ENCODE results near the gene SSBP4. TPM values are rescaled to one million over a fixed set of nuclear protein-coding genes. Genes with fewer than 3 reads are reported as not detected.

Gene SSBP4
- total RNA-seq, 4 donors from 2014 or later, result 23.7 to 48.1 (median 26.1) TPM

DNA sequence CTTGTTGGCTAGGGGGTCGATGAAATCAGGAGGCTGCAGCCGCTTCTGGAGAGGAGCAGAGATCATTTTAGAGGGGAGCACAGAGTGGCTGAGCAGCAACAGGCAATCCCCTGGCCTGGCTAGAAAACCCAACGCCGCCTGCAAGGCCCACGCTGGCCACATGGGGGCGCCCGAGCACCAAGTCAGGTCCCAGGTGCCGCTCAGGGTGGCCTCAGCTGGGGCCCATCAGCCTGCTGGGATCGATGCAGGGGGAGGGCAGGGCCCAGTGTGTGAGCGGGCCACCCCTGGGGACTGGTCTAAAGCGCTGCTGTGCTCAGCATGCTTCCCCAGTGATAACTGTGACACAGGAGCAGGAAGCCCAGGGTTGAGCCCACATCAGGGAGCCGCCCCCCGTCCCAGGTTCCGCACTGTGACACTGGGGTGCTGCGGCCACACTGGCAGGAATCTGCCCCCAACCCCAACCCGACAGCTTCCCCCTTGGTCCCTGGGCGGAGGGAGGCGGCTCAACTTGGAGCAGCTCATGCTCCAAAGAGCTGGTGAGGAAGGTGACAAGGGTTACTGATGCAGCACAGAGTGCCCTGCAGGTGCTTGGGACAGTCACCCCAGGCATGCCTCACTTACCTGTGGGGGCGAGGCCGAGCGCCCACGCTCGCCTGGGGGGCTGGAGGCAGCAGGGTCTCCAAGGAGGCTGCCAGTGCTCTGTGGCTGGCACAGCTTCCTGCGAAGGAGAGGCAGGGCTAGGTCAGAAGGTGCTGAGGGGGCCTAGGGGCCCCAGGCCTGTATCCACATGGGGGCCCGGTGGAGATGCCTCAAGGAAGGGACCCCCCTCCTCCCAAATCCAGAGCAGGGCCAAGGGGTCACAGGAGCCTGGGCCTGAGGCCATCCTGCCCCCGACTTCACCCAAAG lies 32.0 kb downstream of the SSBP4 start:
- Histone ChIP-seq H3K36me3 (peaks cover 32 to 91% (median 42%) of the 10 kb centered on the region in 3 donors), H3K27ac (peak overlapping the region in 1 of 4 donors; percentile 18)

DNA sequence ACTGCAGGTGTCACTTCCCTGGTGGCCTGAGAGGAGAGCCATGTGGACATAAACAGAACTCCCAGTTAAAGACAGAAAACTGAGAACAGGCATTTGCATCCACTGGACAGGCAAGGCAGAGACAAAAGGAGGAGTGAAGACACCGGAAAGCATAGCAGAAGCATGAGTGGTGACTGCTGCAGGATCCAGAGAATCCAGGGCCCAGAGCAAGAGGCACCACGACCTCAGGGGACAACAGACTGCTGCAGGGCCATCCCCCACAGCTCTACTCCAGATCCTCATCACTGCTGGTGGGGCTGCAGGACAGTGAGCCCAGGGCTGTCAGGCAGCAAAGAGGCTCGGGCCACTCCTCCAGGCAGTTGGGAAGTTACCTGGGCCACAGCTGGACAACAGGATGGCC lies 33.2 kb downstream of the SSBP4 start:
- intact Hi-C loops (cut with DNase I), result no loop called here
- no peak for DNase-seq
- no peaks in the 10 kb centered on the region for H3K27me3 ChIP-seq
- no peaks in the 10 kb centered on the region for H3K9me3 ChIP-seq
- TF ChIP-seq, protein P1, sequence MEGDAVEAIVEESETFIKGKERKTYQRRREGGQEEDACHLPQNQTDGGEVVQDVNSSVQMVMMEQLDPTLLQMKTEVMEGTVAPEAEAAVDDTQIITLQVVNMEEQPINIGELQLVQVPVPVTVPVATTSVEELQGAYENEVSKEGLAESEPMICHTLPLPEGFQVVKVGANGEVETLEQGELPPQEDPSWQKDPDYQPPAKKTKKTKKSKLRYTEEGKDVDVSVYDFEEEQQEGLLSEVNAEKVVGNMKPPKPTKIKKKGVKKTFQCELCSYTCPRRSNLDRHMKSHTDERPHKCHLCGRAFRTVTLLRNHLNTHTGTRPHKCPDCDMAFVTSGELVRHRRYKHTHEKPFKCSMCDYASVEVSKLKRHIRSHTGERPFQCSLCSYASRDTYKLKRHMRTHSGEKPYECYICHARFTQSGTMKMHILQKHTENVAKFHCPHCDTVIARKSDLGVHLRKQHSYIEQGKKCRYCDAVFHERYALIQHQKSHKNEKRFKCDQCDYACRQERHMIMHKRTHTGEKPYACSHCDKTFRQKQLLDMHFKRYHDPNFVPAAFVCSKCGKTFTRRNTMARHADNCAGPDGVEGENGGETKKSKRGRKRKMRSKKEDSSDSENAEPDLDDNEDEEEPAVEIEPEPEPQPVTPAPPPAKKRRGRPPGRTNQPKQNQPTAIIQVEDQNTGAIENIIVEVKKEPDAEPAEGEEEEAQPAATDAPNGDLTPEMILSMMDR (IDR thresholded peaks at IDR 0.05), result no peak
- no peak for TF ChIP-seq POLR2A (IDR thresholded peaks at IDR 0.05)
- no peak overlapping the region for H3K27ac ChIP-seq
- peaks cover 26 to 91% (median 30%) of the 10 kb centered on the region in 3 donors for H3K36me3 ChIP-seq
- peaks cover 6 to 30% (median 8%) of the 10 kb centered on the region in 3 donors for H3K4me1 ChIP-seq
- WGBS, 2 donors, result 81 to 90% methylated on average over 2 of the region's 3 CpGs
- H3K4me3 ChIP-seq, result no peak overlapping the region

More for the DNA sequence above, 32.0 kb downstream of the SSBP4 start:
- peaks cover 6 to 23% (median 6%) of the 10 kb centered on the region in 3 donors for H3K4me1 ChIP-seq
- TF ChIP-seq POLR2A (IDR thresholded peaks at IDR 0.05), result no peak
- TF ChIP-seq, protein P1 (IDR thresholded peaks at IDR 0.05), result peak; percentile 94 to 98 (median 97)
- intact Hi-C loops (cut with DNase I), result no loop called here
- WGBS, 2 donors, result 9% methylated on average over 7 of the region's 26 CpGs; no CpG with 5 or more reads in 1 of the 2 donors
- no peak overlapping the region for H3K4me3 ChIP-seq
- no peak for DNase-seq
- H3K9me3 ChIP-seq, result no peaks in the 10 kb centered on the region
- no peaks in the 10 kb centered on the region for H3K27me3 ChIP-seq

DNA sequence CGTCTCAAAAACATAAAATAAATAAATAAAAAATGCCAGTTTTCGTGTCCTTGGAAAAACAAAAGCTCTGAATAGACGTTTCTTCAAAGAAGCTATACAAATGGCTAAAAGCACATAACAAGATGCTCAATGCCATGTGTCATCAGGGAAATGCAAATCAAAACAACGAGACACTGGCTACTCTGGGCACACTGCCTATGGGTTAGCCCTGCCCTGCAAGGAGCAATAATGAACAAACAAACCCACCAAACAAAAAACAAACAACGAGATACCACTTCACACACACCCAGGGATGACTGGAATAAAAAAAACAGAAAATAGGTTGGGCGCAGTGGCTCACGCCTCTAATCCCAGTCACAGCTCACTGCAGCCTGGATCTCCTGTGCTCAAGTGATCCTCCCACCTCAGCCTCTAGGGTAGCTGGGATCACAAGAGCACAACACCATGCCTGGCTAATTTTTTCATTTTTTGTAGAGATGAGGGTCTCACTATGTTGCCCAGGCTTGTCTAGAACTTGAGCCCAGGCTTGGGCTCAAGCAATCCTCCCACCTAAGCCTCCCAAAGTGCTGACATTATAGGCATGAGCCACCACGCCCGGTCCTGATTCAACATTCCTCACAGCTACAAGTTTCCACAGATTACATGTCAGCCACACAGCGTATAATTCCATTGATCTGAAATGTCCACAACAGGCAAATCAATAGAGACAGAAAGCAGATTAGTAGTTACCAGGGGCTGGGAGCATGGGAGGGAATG lies 34.2 kb downstream of the SSBP4 start:
- H3K4me3 ChIP-seq, result no peak overlapping the region
- intact Hi-C loops (cut with DNase I), result no loop called here
- no peak for DNase-seq
- H3K4me1 ChIP-seq, result peaks cover 6 to 38% (median 13%) of the 10 kb centered on the region in 3 donors
- H3K36me3 ChIP-seq, result peaks cover 21 to 91% (median 30%) of the 10 kb centered on the region in 3 donors
- TF ChIP-seq POLR2A (IDR thresholded peaks at IDR 0.05), result no peak
- TF ChIP-seq, protein P1 (IDR thresholded peaks at IDR 0.05), result no peak
- WGBS, 2 donors, result 49 to 83% methylated on average over 9 to 10 of the region's 10 CpGs
- no peaks in the 10 kb centered on the region for H3K27me3 ChIP-seq
- no peaks in the 10 kb centered on the region for H3K9me3 ChIP-seq
- peak overlapping the region in 1 of 4 donors; percentile 9 for H3K27ac ChIP-seq

DNA sequence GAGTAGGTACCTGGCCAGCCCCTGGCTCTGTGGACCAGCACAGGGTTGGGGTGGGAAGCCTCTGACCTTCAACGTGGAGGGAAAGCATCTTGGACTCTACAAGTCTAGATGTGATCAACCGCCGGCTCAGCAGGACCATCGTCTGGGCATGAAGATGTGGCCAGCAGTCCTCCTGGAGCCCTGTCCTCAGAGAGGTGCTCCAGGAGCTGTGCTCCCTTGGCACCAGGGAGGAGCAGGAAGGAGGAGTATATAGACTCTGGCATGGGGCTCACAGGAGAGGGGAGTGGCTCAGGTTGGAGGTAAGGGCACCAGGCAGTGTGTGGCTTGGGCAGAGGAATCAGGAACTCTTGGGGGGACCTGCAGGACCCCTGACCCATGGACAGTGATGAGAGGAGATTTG lies 37.1 kb downstream of the SSBP4 start:
- intact Hi-C loops (cut with DNase I), result no loop called here
- peak overlapping the region in 3 of 4 donors; percentile 34 to 92 (median 54) for H3K27ac ChIP-seq
- H3K9me3 ChIP-seq, result no peaks in the 10 kb centered on the region
- WGBS, 2 donors, result 57 to 80% methylated on average over 1 to 4 of the region's 4 CpGs
- peaks cover 17 to 47% (median 27%) of the 10 kb centered on the region in 3 donors for H3K4me1 ChIP-seq
- no peak for DNase-seq
- H3K27me3 ChIP-seq, result no peaks in the 10 kb centered on the region
- no peak overlapping the region for H3K4me3 ChIP-seq
- TF ChIP-seq, protein P1 (IDR thresholded peaks at IDR 0.05), result no peak
- no peak for TF ChIP-seq POLR2A (IDR thresholded peaks at IDR 0.05)
- peaks cover 0 to 91% (median 15%) of the 10 kb centered on the region in 3 donors for H3K36me3 ChIP-seq
